ENCODE data around the gene CHPF2. TPM values are rescaled to one million over a fixed set of nuclear protein-coding genes. Genes with fewer than 3 reads are reported as not detected.

The CHPF2 gene
- total RNA-seq, 1 donor = 47.0 TPM

GRCh38 chr7:151205730-151206129 lies 26.6 kb upstream of the CHPF2 start:
- DNase-seq (ENCODE audit: low read depth) = no peak
- no peak for TF ChIP-seq CTCF (IDR thresholded peaks at IDR 0.05; ENCODE audit: insufficient read depth, low read length)
- H3K4me3 ChIP-seq (ENCODE audit: low read depth, low read length) = no peak overlapping the region

- no peak for TF ChIP-seq CTCF (IDR thresholded peaks at IDR 0.05; ENCODE audit: insufficient read depth, low read length)
- H3K4me3 ChIP-seq (ENCODE audit: low read depth, low read length) = no peak overlapping the region
- DNase-seq (ENCODE audit: low read depth) = no peak
Measured at GRCh38 chr7:151206914-151207313, 25.4 kb upstream of the CHPF2 start.

- DNase-seq (ENCODE audit: low read depth) = no peak
- no peak overlapping the region for H3K4me3 ChIP-seq (ENCODE audit: low read depth, low read length)
- no peak for TF ChIP-seq CTCF (IDR thresholded peaks at IDR 0.05; ENCODE audit: insufficient read depth, low read length)
Measured at GRCh38 chr7:151207315-151207714, 25.0 kb upstream of the CHPF2 start.

- no peak for DNase-seq (ENCODE audit: low read depth)
- no peak overlapping the region for H3K4me3 ChIP-seq (ENCODE audit: low read depth, low read length)
- no peak for TF ChIP-seq CTCF (IDR thresholded peaks at IDR 0.05; ENCODE audit: insufficient read depth, low read length)
Measured at GRCh38 chr7:151207804-151208203, 24.5 kb upstream of the CHPF2 start.

- H3K4me3 ChIP-seq (ENCODE audit: low read depth, low read length) = no peak overlapping the region
- DNase-seq (ENCODE audit: low read depth) = no peak
- TF ChIP-seq CTCF (IDR thresholded peaks at IDR 0.05; ENCODE audit: insufficient read depth, low read length) = no peak
Measured at GRCh38 chr7:151208253-151208862, 23.9 kb upstream of the CHPF2 start.

GRCh38 chr7:151209588-151209987 lies 22.7 kb upstream of the CHPF2 start:
- TF ChIP-seq CTCF (IDR thresholded peaks at IDR 0.05; ENCODE audit: insufficient read depth, low read length) = no peak
- no peak overlapping the region for H3K4me3 ChIP-seq (ENCODE audit: low read depth, low read length)
- DNase-seq (ENCODE audit: low read depth) = no peak
